Neural cell (in vitro differentiated cells): ENCODE results near the gene PCNX2. TPM values are rescaled to one million over a fixed set of nuclear protein-coding genes. Genes with fewer than 3 reads are reported as not detected.

ENCODE experiments used
- H2AFZ ChIP-seq: fragments of 200-600, 300-800 bp; sonication (generic), shearing (Covaris generic); 2 replicates; pipeline ENCODE4 v1.6.0; 2014; ENCODE audit warnings: low read depth, mild to moderate bottlenecking, antibody characterized with exemption, low read length, moderate library complexity
- H3F3A ChIP-seq: fragments of 200-600 bp; shearing (Covaris generic); 2 replicates; pipeline ENCODE4 v1.6.1; 2016; ENCODE audit warnings: mild to moderate bottlenecking, moderate library complexity, mixed read lengths, antibody characterized with exemption, low read length; ENCODE audit not compliant: insufficient read depth, poor library complexity, severe bottlenecking
- H3K27ac ChIP-seq: fragments of 200-600, 300-800 bp; sonication (generic), shearing (Covaris generic); 2 replicates; pipeline ENCODE4 v1.5.1; 2014; ENCODE audit warnings: mild to moderate bottlenecking, low read length, moderate library complexity
- H3K27me3 ChIP-seq: fragments of 300-800, 200-600 bp; sonication (generic), shearing (Covaris generic); 2 replicates; pipeline ENCODE4 v1.6.0; 2014; ENCODE audit warnings: mild to moderate bottlenecking, low read depth, low read length, moderate library complexity; ENCODE audit not compliant: insufficient read depth
- H3K36me3 ChIP-seq: fragments of 300-800, 200-600 bp; sonication (generic), shearing (Covaris generic); 2 replicates; pipeline ENCODE4 v1.5.1; 2014; ENCODE audit warnings: mild to moderate bottlenecking, antibody characterized with exemption, low read length, moderate library complexity; ENCODE audit not compliant: insufficient read depth
- H3K4me2 ChIP-seq: fragments of 300-800, 200-600 bp; sonication (generic), shearing (Covaris generic); 2 replicates; pipeline ENCODE4 v1.6.0; 2014; ENCODE audit warnings: mild to moderate bottlenecking, low read length
- H3K4me3 ChIP-seq: fragments of 300-800, 200-600 bp; sonication (generic), shearing (Covaris generic); 2 replicates; pipeline ENCODE4 v1.5.1; 2014; ENCODE audit warnings: mild to moderate bottlenecking, low read length, moderate library complexity
- H3K79me2 ChIP-seq: fragments of 200-600 bp; shearing (Covaris generic); replicated peaks from 2 replicates; pipeline ENCODE4 v1.6.0; 2014; ENCODE audit warnings: mild to moderate bottlenecking, low read length, moderate library complexity; ENCODE audit not compliant: insufficient read depth
- H3K9ac ChIP-seq: fragments of 300-800, 200-600 bp; sonication (generic), shearing (Covaris generic); 2 replicates; pipeline ENCODE4 v1.6.1; 2016; ENCODE audit warnings: mild to moderate bottlenecking, low read length, mixed read lengths
- H3K9me2 ChIP-seq: fragments of 200-600 bp; shearing (Covaris generic); 2 replicates; pipeline ENCODE4 v1.6.1; 2016; ENCODE audit warnings: mild to moderate bottlenecking, low read length, mixed read lengths; ENCODE audit not compliant: insufficient read depth
- H3K9me3 ChIP-seq: fragments of 200-600, 300-800 bp; sonication (generic), shearing (Covaris generic); 2 replicates; pipeline ENCODE4 v1.6.1; 2016; ENCODE audit warnings: mild to moderate bottlenecking, mixed run types, low read length, moderate library complexity, mixed read lengths
- H4K20me1 ChIP-seq: fragments of 200-600 bp; shearing (Covaris generic); 2 replicates; pipeline ENCODE4 v1.6.1; 2016; ENCODE audit warnings: mild to moderate bottlenecking, mixed run types; ENCODE audit not compliant: insufficient read depth
- EP300 ChIP-seq: fragments of 450-650 bp; conservative IDR thresholded peaks from 2 replicates; pipeline ENCODE4 v1.6.1; 2014; ENCODE audit warnings: antibody characterized with exemption, mild to moderate bottlenecking, moderate library complexity; ENCODE audit not compliant: poor library complexity, severe bottlenecking
- EZH2 ChIP-seq: fragments of 200-600, 300-800 bp; shearing (Covaris generic), sonication (generic); IDR thresholded peaks from 2 replicates; pipeline ENCODE4 v1.6.1; 2014; ENCODE audit warnings: antibody characterized with exemption, low read length, borderline replicate concordance, mild to moderate bottlenecking; ENCODE audit not compliant: insufficient read depth, poor library complexity, severe bottlenecking
- MXI1 ChIP-seq: fragments of 450-650 bp; conservative IDR thresholded peaks from 2 replicates; pipeline ENCODE4 v1.6.1; 2014; ENCODE audit warnings: antibody characterized with exemption, mild to moderate bottlenecking; ENCODE audit not compliant: poor library complexity, severe bottlenecking
- POLR2AphosphoS5 ChIP-seq: IDR thresholded peaks from 2 replicates; pipeline ENCODE4 v1.6.1; 2012
- RAD21 ChIP-seq: fragments of 450-650 bp; conservative IDR thresholded peaks from 2 replicates; pipeline ENCODE4 v1.6.1; 2014; ENCODE audit warnings: antibody characterized with exemption, mild to moderate bottlenecking, moderate library complexity
- SMC3 ChIP-seq: fragments of 450-650 bp; conservative IDR thresholded peaks from 2 replicates; pipeline ENCODE4 v1.6.1; 2014; ENCODE audit warnings: antibody characterized with exemption, mild to moderate bottlenecking, moderate library complexity; ENCODE audit not compliant: poor library complexity
- TAF1 ChIP-seq: IDR thresholded peaks from 2 replicates; pipeline ENCODE4 v1.6.1; 2012; ENCODE audit warnings: low read depth
- polyA plus RNA-seq: library from polyadenylated mRNA; depleted of rRNA; stranded (reverse); fragments of >200 nt; gene quantifications from 2 replicates; pipeline ENCODE4 v1.2.3, GENCODE V29; 2014
- TF ChIP-seq, protein P1 (sequence below): IDR thresholded peaks from 2 replicates; pipeline ENCODE4 v1.6.1; 2012; ENCODE audit warnings: borderline replicate concordance
- TF ChIP-seq, protein P2 (sequence below): fragments of 450-650 bp; IDR thresholded peaks from 2 replicates; pipeline ENCODE4 v1.5.1; 2014; ENCODE audit warnings: antibody characterized with exemption, mild to moderate bottlenecking, moderate library complexity; ENCODE audit not compliant: poor library complexity, severe bottlenecking

Gene PCNX2
- polyA plus RNA-seq, 1 donor from 2014 or later: 17.2 TPM

DNA sequence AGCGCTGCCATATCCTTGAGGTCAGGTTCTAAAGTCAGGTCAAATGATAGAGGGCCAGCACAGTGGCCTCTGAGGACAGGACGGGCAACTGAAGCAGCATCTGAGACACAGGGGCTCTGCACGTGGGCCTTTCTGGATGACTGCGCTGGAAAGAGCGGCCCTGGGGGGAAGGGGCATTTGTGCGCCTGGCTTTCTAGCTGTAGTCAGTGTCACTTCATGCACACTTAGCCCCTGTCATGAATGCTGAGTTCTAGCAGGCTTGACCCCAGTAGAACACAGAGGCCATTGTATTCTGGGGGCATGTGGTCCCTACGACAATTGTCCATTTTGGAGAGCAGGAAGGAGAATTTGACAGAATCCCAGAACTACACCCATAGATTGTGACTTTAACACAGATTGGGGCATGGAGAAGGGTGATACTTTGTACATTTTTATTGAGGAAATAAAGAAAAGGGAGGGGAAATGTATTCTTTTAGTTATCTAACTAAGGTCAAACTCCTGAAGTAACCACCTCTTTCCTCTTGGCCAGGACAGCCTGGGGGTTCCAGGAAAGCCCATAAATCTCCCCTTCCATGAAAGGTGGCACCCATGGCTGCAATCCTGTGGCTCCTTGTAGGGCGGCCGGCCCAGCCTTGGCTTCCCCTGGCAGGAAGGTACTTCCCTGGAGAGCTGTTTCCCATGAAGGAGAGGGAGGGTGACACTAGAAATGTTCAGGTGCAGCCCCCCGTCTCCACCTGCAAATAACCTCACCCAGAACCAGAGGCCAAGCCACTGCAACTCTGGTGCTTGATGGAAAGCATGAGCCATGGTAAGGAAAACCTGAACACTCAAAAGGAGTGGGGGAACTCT is 310.7 kb downstream of the PCNX2 start:
- no peaks in the 10 kb centered on the region for H3K27me3 ChIP-seq
- no peaks in the 10 kb centered on the region for H3K79me2 ChIP-seq
- H3F3A ChIP-seq: no peaks in the 10 kb centered on the region
- peaks cover 12% of the 10 kb centered on the region for H3K36me3 ChIP-seq
- no peaks in the 10 kb centered on the region for H3K9me2 ChIP-seq
- no peak overlapping the region for H3K4me2 ChIP-seq
- no peak for TF ChIP-seq SMC3
- no peak for TF ChIP-seq TAF1
- no peak for TF ChIP-seq EZH2
- no peak for TF ChIP-seq EP300
- TF ChIP-seq RAD21: no peak
- no peak for TF ChIP-seq POLR2AphosphoS5
- TF ChIP-seq, protein P1, sequence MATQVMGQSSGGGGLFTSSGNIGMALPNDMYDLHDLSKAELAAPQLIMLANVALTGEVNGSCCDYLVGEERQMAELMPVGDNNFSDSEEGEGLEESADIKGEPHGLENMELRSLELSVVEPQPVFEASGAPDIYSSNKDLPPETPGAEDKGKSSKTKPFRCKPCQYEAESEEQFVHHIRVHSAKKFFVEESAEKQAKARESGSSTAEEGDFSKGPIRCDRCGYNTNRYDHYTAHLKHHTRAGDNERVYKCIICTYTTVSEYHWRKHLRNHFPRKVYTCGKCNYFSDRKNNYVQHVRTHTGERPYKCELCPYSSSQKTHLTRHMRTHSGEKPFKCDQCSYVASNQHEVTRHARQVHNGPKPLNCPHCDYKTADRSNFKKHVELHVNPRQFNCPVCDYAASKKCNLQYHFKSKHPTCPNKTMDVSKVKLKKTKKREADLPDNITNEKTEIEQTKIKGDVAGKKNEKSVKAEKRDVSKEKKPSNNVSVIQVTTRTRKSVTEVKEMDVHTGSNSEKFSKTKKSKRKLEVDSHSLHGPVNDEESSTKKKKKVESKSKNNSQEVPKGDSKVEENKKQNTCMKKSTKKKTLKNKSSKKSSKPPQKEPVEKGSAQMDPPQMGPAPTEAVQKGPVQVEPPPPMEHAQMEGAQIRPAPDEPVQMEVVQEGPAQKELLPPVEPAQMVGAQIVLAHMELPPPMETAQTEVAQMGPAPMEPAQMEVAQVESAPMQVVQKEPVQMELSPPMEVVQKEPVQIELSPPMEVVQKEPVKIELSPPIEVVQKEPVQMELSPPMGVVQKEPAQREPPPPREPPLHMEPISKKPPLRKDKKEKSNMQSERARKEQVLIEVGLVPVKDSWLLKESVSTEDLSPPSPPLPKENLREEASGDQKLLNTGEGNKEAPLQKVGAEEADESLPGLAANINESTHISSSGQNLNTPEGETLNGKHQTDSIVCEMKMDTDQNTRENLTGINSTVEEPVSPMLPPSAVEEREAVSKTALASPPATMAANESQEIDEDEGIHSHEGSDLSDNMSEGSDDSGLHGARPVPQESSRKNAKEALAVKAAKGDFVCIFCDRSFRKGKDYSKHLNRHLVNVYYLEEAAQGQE: no peak
- H4K20me1 ChIP-seq: no peaks in the 10 kb centered on the region
- H3K4me3 ChIP-seq: no peak overlapping the region
- no peak overlapping the region for H3K9ac ChIP-seq
- no peak overlapping the region for H3K27ac ChIP-seq
- H3K9me3 ChIP-seq: no peaks in the 10 kb centered on the region
- H2AFZ ChIP-seq: no peak overlapping the region

DNA sequence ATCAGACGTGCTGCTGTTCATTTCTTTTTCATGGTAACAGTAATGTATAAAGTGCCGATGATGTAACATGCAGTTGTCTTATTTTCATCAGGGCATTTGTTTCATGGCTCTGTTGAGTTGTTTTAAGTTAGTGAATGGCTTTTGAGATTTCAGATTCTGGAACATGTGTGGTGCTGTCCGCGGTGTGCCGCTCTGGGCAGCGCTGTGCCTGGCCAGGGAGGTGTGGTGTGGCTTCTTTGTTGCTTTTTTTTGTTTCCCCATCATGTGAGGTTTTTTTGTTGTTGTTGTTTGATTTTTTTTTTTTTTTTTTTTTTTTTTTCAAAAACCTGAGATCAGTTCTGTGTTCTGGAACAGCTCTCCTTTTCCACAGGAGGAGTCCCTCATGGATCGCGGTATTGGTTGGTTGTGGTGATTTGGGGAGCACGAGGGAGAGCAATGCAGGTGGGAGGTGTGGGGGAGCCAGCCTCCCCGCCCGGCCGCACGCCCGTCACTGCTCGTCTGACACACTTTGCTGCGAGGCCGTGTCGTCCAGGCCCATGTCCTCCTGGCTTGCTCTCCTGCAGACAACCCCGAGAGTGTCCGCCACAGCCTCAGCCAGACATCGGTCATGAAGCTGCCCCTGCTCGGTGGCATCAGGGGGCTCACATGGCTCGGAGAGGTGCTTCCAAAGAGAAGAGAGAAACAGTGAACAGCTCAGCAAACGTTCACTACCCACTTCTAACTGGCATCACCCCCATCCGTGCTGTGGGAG is 311.5 kb downstream of the PCNX2 start:
- Histone ChIP-seq H3K27ac (no peak overlapping the region), H3K4me3 (no peak overlapping the region)

More for the DNA sequence above, 311.5 kb downstream of the PCNX2 start:
- H3K9me2 ChIP-seq: no peaks in the 10 kb centered on the region
- H3K79me2 ChIP-seq: no peaks in the 10 kb centered on the region
- H3F3A ChIP-seq: no peaks in the 10 kb centered on the region
- no peak overlapping the region for H3K9ac ChIP-seq
- peaks cover 12% of the 10 kb centered on the region for H3K36me3 ChIP-seq
- no peaks in the 10 kb centered on the region for H4K20me1 ChIP-seq
- no peaks in the 10 kb centered on the region for H3K27me3 ChIP-seq
- TF ChIP-seq SMC3 (no peak), MXI1 (no peak), RAD21 (no peak), POLR2AphosphoS5 (no peak), EZH2 (no peak), EP300 (no peak), TAF1 (no peak)
- TF ChIP-seq, protein P1: no peak
- TF ChIP-seq, protein P2, sequence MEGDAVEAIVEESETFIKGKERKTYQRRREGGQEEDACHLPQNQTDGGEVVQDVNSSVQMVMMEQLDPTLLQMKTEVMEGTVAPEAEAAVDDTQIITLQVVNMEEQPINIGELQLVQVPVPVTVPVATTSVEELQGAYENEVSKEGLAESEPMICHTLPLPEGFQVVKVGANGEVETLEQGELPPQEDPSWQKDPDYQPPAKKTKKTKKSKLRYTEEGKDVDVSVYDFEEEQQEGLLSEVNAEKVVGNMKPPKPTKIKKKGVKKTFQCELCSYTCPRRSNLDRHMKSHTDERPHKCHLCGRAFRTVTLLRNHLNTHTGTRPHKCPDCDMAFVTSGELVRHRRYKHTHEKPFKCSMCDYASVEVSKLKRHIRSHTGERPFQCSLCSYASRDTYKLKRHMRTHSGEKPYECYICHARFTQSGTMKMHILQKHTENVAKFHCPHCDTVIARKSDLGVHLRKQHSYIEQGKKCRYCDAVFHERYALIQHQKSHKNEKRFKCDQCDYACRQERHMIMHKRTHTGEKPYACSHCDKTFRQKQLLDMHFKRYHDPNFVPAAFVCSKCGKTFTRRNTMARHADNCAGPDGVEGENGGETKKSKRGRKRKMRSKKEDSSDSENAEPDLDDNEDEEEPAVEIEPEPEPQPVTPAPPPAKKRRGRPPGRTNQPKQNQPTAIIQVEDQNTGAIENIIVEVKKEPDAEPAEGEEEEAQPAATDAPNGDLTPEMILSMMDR: no peak
- no peaks in the 10 kb centered on the region for H3K9me3 ChIP-seq
- H3K4me2 ChIP-seq: no peak overlapping the region
- H2AFZ ChIP-seq: no peak overlapping the region
